Stimulated activated CD8-positive, alpha-beta memory T cell treated with anti-CD3 and anti-CD28 coated beads, Interleukin-4, amount 100 ng/mL, for 24 hours (primary cell): ENCODE data around the gene PRSS36.
A peak's percentile ranks its signal among the peaks of the same experiment; 100 is the strongest.

Experiments used
- DNase-seq: peaks from one replicate; pipeline ENCODE4 v3.0.0-alpha.2; 2020; ENCODE audit warnings: low read depth

The PRSS36 gene

GRCh38 chr16:31099860-31100638 lies 49.8 kb downstream of the PRSS36 start:
- DNase-seq = no peak

GRCh38 chr16:31094424-31095120 lies 55.3 kb downstream of the PRSS36 start, which contains the start of gene VKORC1:
Gene VKORC1, minus strand, starts transcription at chr16:31094797. Its CDS starts 68 bp downstream, at chr16:31094729.
- peak; percentile 83 for DNase-seq

DNA sequence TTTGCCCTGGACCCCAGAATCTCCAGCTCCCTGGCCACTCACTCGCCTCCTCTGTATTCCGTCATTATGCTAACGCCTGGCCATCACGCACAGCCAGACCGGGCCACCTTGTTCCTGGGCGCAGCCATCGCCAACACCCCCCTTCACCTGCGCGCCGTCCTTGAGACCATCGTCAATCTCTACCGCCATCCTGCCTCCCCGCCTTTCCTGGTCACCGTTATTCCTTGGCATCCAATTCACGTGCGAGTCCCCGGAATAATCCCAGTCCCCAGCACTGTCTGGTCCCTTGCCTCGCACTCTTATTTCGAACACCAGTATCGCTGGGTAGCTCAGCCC lies 55.8 kb downstream of the PRSS36 start:
- no peak for DNase-seq

- no peak for DNase-seq
Measured at GRCh38 chr16:31093132-31093703, 56.6 kb downstream of the PRSS36 start.

DNA sequence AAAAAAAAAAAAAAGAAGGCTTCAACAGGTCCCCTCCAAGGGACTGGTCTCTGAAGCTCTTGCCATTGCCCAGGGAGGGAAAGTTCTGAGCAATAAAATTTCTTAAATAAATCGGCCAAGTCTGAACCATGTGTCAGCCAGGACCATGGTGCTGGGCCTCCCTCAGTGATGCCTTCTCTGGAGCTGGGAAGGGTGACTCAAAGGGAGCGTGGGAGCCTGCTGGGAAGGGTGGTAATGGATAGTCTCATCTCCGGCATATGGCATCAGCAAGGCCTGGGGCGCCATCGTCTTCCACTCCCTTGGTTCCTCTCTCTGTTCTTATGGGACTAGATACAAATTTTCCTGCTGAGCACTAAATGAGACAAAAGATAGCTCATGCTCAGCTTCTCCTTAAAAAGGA lies 57.5 kb downstream of the PRSS36 start:
- DNase-seq = no peak

GRCh38 chr16:31090540-31090939 lies 59.3 kb downstream of the PRSS36 start:
- DNase-seq = no peak

DNA sequence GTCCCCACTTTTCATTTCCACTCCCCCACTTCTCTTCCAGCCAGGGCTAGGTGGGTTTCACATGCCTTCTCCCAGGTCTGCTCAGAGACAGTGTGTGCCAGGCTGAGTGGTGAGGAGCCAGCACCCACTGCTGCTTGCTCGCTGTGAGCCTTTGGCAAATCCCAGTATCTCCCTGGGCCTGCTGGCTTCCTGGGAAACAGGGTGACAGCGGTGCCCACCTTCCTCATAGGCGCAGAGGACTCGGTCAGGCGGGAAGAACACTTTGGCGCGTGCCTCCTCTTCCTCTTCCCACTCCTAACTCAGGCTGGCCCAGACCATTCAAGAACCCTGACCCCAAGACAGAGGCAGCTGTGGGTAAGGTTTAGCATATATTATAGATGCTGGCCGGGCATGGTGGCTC lies 60.7 kb downstream of the PRSS36 start:
- DNase-seq = no peak
